GM19397 (cell line): ENCODE measurements around the gene RIMKLB.
"Not testable (repeated sequence)": the region's sequence is repeated elsewhere in the genome, so short reads cannot be mapped to it uniquely, and the experiment has no call there.

Source experiments
- ATAC-seq: cut with Tn5 transposase; IDR thresholded peaks from one replicate; pipeline ENCODE4 v1.9.1; 2021; ENCODE audit warnings: mild to moderate bottlenecking, moderate library complexity; ENCODE audit not compliant: unreplicated experiment

Gene RIMKLB

DNA sequence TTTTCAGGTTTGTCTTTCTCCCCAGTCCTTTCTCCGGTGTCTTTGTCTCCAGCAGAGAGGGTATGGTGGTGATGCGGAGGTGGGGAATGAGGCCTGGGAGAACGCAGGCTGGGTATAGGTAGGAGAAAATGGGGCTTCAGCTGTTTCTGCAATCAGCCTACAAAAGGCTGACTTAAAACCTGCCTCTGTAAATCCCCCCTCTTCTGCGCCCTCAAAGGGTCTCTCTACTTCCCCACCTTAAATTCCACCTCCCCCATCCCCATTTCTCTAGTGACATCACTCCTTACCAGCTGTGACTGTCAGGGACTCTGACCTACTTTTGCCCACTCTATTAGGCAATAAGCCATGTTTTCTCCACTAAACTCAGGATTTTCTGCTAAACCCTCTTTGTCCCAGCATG lies 8.1 kb upstream of the RIMKLB start:
- ATAC-seq: no peak

DNA sequence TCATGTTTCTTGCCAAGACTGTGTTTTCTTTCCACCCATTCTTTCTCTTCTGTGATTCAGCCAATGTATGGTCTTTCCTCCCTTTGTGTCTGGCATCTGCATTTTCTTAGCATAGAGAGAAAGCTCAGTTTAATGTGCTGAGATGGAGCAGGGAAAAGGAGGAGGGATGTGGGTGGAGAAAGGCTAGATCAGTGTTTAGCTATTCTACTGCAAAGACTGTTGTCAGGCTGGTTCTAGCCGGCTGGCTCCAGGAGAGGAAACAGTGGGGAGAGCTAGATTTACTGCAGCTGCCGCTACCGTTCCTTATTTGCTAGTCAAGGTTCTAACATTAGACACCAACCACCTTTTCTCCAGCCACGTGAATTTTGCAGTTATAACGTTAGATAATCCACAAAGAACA lies 5.2 kb upstream of the RIMKLB start:
- ATAC-seq: no peak

DNA sequence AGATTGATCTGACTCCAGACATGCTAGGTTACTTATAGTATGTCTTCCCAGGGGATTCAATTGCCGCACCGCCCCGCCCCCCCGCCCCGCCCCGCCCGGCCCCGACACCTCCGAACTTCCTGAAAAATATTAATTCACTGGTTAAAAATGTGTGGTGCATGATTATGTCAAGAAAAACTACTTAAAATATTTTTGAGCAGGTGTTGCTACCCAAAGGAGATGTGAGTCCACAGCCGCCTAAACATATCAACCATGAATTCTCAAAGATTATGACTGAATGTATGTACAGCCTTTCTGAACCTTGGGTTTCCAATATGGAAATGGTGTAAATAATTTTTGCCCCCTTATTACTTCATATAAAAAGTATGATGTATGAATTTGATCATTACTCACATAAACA lies 2.7 kb upstream of the RIMKLB start:
- no peak for ATAC-seq

- no peak for ATAC-seq
Observed at GRCh38 chr12:8696442-8697090, 1.2 kb upstream of the RIMKLB start.

DNA sequence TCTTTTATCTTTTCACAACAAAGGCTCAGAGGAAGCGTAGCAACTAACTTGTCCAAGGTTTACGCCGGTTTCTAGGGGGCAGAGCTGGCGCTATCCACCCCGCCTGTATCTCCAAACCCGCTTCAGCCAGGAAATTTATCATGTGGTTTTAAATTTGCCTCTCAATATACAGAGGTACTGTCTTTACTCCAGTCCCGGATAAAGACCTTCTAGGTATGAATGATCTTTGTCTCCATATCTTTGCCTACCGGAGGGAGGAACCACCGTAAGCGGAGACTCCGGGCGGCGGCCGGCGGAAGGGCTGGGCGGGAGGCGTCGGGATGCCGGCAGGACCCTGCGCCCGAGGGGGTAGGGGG lies 693 bp upstream of the RIMKLB start:
- ATAC-seq: peak; percentile 7

GRCh38 chr12:8698132-8698851 lies 501 bp downstream of the RIMKLB start:
- peak; percentile 42 for ATAC-seq

DNA sequence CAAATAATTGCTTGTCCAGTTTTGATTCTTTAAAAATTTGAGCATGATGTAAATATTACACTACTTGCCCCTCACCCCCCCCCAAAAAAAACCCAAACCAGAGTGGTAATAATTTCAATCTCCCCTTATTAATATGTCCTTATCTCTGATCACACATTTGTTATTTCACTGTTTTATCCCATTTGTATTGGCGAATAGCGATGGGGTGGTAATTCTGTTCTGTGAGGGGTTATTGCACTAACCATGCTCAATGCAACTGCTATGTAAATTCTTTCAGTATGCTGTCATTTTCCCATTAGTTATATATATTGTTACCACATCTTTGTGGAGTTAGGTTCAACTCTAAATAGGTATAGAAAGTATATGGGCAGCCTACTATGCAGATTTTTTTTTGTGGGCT lies 1.1 kb downstream of the RIMKLB start:
- no peak for ATAC-seq

DNA sequence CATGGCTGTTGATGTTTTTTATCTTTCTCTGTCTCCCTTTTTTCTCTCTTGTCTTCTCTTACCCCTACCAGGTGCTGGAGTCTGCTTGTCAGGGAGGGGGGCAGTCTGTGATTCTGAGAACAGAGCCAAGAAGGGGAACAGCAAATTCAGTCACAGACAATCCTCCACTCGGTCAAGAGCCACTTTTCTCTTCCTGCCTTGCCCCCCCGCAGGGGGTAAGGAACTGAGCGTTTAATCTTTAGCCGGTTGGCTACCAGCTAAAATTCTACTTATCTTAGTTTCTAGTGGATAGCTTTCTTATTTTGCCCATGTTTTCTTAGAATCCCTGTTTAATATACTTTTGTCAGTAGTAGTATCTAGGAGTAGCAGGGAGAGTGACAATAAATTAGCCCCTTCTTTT lies 1.9 kb downstream of the RIMKLB start:
- no peak for ATAC-seq

- no peak for ATAC-seq
Observed at GRCh38 chr12:8701046-8701660, 3.4 kb downstream of the RIMKLB start.

DNA sequence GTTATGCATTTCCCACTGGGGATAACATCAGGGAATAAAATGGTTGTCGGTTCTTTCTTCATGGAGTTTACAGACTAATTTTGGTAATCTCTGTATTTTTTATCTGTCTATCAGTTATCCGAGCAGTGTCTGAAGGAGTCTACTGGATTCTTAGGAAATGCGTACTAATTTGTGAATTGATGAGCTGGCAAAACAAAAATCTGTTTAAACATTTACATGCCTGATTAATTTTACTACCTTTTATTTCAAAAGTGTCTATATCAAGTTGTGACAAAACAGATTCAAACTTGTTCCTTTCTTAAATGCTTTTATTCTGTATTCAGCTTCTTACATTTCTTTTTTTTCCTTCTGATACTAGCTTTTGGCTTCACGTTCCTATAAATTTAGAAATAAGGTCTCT lies 4.4 kb downstream of the RIMKLB start:
- ATAC-seq: no peak

DNA sequence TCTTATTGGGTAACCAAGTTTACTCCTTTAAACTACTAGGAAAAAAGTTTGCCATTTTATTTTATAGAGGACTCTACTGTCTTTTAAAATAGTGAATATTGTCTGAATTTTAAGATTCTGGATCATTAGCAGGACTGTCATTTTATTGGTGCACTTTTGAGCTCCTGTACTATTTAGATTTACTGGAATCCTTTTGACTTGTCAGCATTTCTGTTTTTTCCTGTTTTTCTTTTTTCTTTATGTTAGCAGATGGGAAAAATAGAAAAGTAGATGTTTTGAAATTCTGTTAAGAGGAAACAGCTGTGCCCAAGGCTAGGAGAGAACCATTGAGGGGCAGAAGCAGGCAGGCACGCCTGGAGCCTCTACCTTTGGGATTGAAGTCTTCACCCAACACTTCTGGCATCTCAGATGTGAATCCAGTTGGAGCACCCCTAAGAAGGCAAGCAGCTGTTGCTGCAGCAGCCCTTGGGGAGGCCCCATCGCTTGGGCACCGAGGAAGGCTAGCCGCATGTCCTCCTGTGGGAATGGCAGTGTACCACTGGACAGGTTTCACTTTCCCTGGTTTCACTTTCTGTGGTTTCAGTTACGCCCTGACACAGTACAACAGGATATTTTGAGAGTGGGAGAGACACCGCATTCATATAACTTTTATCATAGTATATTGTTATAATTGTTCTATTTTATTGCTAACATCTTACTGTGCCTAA lies 11.5 kb downstream of the RIMKLB start:
- ATAC-seq: no peak

DNA sequence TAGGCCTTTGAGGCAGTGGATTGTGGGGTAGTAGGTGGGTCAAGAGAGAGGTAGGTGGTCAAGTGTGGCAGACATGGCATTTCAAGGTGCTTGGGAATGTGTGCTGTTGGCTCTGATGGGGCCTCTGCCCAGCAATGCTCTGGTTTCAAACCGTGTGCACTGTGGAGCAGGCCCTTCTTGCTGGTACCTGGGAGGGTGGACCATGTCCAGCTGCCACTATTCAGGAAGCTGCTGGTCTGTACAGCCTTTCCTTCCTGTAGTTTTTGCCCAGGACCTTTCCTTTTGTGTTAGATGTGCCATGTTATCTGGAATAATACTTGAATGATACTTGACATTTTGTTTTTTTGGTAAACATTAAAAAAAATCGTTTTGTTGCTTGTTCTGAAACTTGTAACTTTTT lies 14.8 kb downstream of the RIMKLB start:
- ATAC-seq: no peak

DNA sequence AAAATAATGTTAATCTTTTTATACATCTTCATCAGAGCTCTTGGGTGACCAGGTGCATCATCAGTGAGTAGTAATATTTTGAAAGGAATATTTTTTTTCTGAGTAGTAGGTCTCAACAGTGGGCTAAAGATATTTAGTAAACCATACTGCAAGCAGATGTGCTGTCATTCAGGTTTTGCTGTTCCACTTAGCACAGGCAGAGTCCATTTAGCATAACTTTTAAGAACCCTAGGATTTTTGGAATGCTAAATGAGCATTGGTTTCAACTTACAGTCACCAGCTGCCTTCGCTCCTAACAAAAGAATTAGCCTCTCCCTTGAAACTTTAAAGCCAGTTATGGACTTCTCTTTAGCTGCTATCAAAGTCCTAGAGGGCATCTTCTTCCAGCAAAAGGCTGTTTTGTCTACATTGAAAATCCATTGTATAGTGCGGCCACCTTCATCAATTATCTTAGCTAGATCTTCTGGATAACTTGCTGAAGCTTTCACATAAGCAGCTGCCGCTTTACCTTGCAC lies 24.6 kb downstream of the RIMKLB start:
- no peak for ATAC-seq

DNA sequence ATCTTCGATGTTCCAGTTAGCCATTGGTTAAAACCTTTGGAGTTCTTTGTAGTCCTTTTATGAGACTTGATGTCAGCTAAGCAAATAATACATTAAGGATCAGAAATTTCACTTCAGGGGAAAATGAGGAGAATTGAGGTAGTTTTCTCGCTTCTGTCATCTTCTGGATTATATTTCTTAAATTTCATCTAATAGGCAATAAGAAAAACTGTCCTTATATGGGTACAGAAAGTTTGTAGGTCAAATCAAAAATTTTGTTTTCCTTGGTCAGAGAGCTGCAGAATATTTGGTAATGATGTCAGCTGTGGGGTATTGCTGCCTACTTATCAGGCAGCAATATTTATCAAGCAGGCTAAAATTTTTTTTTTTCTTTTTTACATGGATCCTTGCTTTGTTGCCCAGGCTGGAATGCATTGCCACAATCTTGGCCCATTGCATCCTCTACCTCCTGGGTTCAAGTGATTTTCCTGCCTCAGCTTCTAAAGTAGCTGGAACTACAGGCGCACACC lies 37.1 kb downstream of the RIMKLB start:
- no peak for ATAC-seq

GRCh38 chr12:8742501-8742900 lies 44.7 kb downstream of the RIMKLB start:
- ATAC-seq: no peak

GRCh38 chr12:8743121-8743520 lies 45.3 kb downstream of the RIMKLB start:
- not testable (repeated sequence) for ATAC-seq

GRCh38 chr12:8745631-8746030 lies 47.8 kb downstream of the RIMKLB start:
- ATAC-seq: not testable (repeated sequence)

- ATAC-seq: no peak
Observed at GRCh38 chr12:8746046-8746445, 48.3 kb downstream of the RIMKLB start.

- not testable (repeated sequence) for ATAC-seq
Observed at GRCh38 chr12:8760076-8760475, 62.3 kb downstream of the RIMKLB start.

DNA sequence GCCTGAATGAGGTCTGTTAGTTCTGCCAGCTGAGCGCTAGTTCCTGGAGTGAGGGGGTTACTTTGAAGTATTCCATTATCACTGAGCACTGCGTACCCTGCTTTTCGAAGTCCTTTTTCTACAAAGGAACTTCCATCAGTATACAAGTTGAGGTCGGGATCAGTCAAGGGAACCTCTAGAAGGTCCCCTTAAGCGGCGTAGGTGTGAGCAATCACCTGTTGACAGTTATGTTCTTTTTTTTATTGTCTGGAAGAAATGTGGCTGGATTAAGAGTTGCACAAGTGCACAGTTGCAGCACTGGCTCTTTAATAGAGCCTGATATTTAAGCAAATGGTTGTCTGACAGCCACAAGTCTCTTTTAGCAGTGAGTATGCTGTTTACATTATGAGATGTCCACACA lies 64.9 kb downstream of the RIMKLB start:
- ATAC-seq: not testable (repeated sequence)

DNA sequence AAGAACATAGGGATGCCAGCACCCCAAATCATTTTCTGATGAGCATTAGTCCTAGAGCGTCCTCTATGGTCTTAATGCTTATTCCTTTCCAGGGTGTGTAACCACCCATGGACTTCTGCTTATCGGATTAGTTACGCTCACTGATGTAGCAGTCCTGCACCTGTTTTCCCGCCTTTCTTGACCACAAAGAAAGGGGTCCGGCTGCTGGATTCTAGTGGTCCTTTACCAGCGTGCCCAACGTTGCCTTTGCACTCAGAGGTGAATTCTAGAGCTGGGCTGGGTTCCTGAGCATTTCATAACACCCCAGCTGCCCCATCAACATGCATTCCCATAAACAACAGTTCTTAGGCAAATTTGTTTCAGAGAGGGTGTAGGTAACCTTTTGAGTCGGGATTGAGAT lies 68.3 kb downstream of the RIMKLB start:
- ATAC-seq: not testable (repeated sequence)
